Measurements from ENCODE around the gene GLIS1.

Gene GLIS1

GRCh38 chr1:53737648-53738204 lies 1.2 kb downstream of the GLIS1 start:
- no peak for ATAC-seq (ENCODE audit: insufficient read depth, low read depth)
- no peak for DNase-seq
- H3K4me2 ChIP-seq (ENCODE audit: insufficient read depth, low read length) = no peak overlapping the region
- H3K4me3 ChIP-seq (ENCODE audit: low read depth in 1 of 2, low read length in 2 of 2) = no peak overlapping the region
- H3K27ac ChIP-seq (ENCODE audit: low read length) = no peak overlapping the region
- no peaks in the 10 kb centered on the region for H3K36me3 ChIP-seq (ENCODE audit: insufficient read depth, low read length)
- H3K27me3 ChIP-seq (ENCODE audit: insufficient read depth, low read length, poor library complexity) = peaks cover 20% of the 10 kb centered on the region
- H3K79me2 ChIP-seq (ENCODE audit: insufficient read depth, low read length) = no peaks in the 10 kb centered on the region
- H2AFZ ChIP-seq (ENCODE audit: low read depth, low read length) = no peak overlapping the region
- H4K20me1 ChIP-seq (ENCODE audit: insufficient read depth, low read length) = no peaks in the 10 kb centered on the region; the same call in 1 of the 2 replicates
- H3K9ac ChIP-seq (ENCODE audit: low read depth, low read length) = no peak overlapping the region
- TF ChIP-seq CTCF (IDR thresholded peaks at IDR 0.05; ENCODE audit: borderline replicate concordance, extremely low read depth, low read length, poor library complexity, severe bottlenecking) (no peak), EZH2 (IDR thresholded peaks at IDR 0.05; ENCODE audit: borderline replicate concordance, low read depth, low read length, severe bottlenecking) (no peak)
- H3K9me3 ChIP-seq (ENCODE audit: insufficient read depth, low read length, severe bottlenecking) = peaks cover 4% of the 10 kb centered on the region
- no peaks in the 10 kb centered on the region for H3K4me1 ChIP-seq (ENCODE audit: insufficient read depth, low read length)

- H3K36me3 ChIP-seq (ENCODE audit: insufficient read depth, low read length) = no peaks in the 10 kb centered on the region
- H3K79me2 ChIP-seq (ENCODE audit: insufficient read depth, low read length) = no peaks in the 10 kb centered on the region
- H3K4me2 ChIP-seq (ENCODE audit: insufficient read depth, low read length) = no peak overlapping the region
- H3K9me3 ChIP-seq (ENCODE audit: insufficient read depth, low read length, severe bottlenecking) = no peaks in the 10 kb centered on the region
- no peak overlapping the region for H3K27ac ChIP-seq (ENCODE audit: low read length)
- no peaks in the 10 kb centered on the region for H3K4me1 ChIP-seq (ENCODE audit: insufficient read depth, low read length)
- H4K20me1 ChIP-seq (ENCODE audit: insufficient read depth, low read length) = no peaks in the 10 kb centered on the region; the same call in 1 of the 2 replicates
- no peak overlapping the region for H2AFZ ChIP-seq (ENCODE audit: low read depth, low read length)
- H3K27me3 ChIP-seq (ENCODE audit: insufficient read depth, low read length, poor library complexity) = peaks cover 25% of the 10 kb centered on the region
- ATAC-seq (ENCODE audit: insufficient read depth, low read depth) (no peak), DNase-seq (no peak)
- H3K9ac ChIP-seq (ENCODE audit: low read depth, low read length) = no peak overlapping the region
- no peak overlapping the region for H3K4me3 ChIP-seq (ENCODE audit: low read depth in 1 of 2, low read length in 2 of 2)
- TF ChIP-seq EZH2 (IDR thresholded peaks at IDR 0.05; ENCODE audit: borderline replicate concordance, low read depth, low read length, severe bottlenecking) (no peak), CTCF (IDR thresholded peaks at IDR 0.05; ENCODE audit: borderline replicate concordance, extremely low read depth, low read length, poor library complexity, severe bottlenecking) (no peak)
Observed at GRCh38 chr1:53736290-53736689, 2.7 kb downstream of the GLIS1 start.

GRCh38 chr1:53735681-53736080 lies 3.3 kb downstream of the GLIS1 start:
- Histone ChIP-seq H3K9ac (ENCODE audit: low read depth, low read length) (no peak overlapping the region), H3K27me3 (ENCODE audit: insufficient read depth, low read length, poor library complexity) (peaks cover 25% of the 10 kb centered on the region), H4K20me1 (ENCODE audit: insufficient read depth, low read length) (no peaks in the 10 kb centered on the region; the same call in 1 of the 2 replicates), H2AFZ (ENCODE audit: low read depth, low read length) (no peak overlapping the region), H3K4me3 (ENCODE audit: low read depth in 1 of 2, low read length in 2 of 2) (no peak overlapping the region), H3K79me2 (ENCODE audit: insufficient read depth, low read length) (no peaks in the 10 kb centered on the region), H3K36me3 (ENCODE audit: insufficient read depth, low read length) (no peaks in the 10 kb centered on the region), H3K9me3 (ENCODE audit: insufficient read depth, low read length, severe bottlenecking) (no peaks in the 10 kb centered on the region), H3K27ac (ENCODE audit: low read length) (no peak overlapping the region), H3K4me2 (ENCODE audit: insufficient read depth, low read length) (no peak overlapping the region), H3K4me1 (ENCODE audit: insufficient read depth, low read length) (no peaks in the 10 kb centered on the region)
- TF ChIP-seq EZH2 (IDR thresholded peaks at IDR 0.05; ENCODE audit: borderline replicate concordance, low read depth, low read length, severe bottlenecking) (no peak), CTCF (IDR thresholded peaks at IDR 0.05; ENCODE audit: borderline replicate concordance, extremely low read depth, low read length, poor library complexity, severe bottlenecking) (no peak)
- DNase-seq (no peak), ATAC-seq (ENCODE audit: insufficient read depth, low read depth) (no peak)

All from DND-41 (cell line).